ENCODE data around the gene GRPEL1. TPM values are rescaled to one million over a fixed set of nuclear protein-coding genes. Genes with fewer than 3 reads are reported as not detected.

The GRPEL1 gene
- total RNA-seq, 1 experiment from 2014 or later = 78.2 TPM

DNA sequence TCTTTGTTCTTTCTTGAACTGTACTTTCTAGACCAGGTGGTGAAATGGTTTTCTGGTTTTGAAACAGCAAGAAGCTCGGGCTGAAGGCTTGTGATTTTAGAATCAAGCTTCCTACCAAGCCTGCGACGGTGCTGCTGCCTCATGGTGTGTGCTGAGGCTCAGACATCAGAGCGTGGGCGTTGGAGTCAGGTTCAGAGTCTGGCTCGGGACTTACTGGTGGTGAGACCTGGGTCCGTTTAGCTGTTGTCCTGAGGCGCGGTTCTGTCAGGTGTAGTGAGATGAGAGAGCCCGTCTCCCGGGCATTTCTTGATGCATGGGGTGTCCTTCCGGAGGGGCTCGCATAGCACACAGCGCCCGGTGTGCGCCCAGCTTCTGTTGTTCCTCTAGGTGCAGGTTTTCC lies 44.4 kb downstream of the GRPEL1 start:
- H3K9me3 ChIP-seq (ENCODE audit: low read depth, low read length, poor library complexity, severe bottlenecking) = no peaks in the 10 kb centered on the region
- H3K27ac ChIP-seq (ENCODE audit: low read depth, low read length, poor library complexity, severe bottlenecking) = no peak overlapping the region
- BruUV-seq (replicated peaks) = no TSS peak
- no peak overlapping the region for H3K4me3 ChIP-seq (ENCODE audit: low read depth, low read length, poor library complexity, severe bottlenecking)
- no peak for TF ChIP-seq EZH2 (IDR thresholded peaks at IDR 0.05; ENCODE audit: borderline replicate concordance, low read depth, low read length, poor library complexity, severe bottlenecking)
- TF ChIP-seq, protein P1, sequence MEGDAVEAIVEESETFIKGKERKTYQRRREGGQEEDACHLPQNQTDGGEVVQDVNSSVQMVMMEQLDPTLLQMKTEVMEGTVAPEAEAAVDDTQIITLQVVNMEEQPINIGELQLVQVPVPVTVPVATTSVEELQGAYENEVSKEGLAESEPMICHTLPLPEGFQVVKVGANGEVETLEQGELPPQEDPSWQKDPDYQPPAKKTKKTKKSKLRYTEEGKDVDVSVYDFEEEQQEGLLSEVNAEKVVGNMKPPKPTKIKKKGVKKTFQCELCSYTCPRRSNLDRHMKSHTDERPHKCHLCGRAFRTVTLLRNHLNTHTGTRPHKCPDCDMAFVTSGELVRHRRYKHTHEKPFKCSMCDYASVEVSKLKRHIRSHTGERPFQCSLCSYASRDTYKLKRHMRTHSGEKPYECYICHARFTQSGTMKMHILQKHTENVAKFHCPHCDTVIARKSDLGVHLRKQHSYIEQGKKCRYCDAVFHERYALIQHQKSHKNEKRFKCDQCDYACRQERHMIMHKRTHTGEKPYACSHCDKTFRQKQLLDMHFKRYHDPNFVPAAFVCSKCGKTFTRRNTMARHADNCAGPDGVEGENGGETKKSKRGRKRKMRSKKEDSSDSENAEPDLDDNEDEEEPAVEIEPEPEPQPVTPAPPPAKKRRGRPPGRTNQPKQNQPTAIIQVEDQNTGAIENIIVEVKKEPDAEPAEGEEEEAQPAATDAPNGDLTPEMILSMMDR (conservative IDR thresholded peaks at IDR 0.05; ENCODE audit: low read depth, low read length) = no peak
- CTCF ChIA-PET = no interaction called here
- intact Hi-C loops (cut with micrococcal nuclease; ENCODE audit: unreplicated experiment) = no loop called here
- peaks cover 3% of the 10 kb centered on the region for H3K36me3 ChIP-seq (ENCODE audit: insufficient read depth, low read length, poor library complexity, severe bottlenecking)
- no peaks in the 10 kb centered on the region for H3K4me1 ChIP-seq (ENCODE audit: insufficient read depth, low read length, poor library complexity, severe bottlenecking)
- no peaks in the 10 kb centered on the region for H3K27me3 ChIP-seq (replicated peaks; ENCODE audit: insufficient read depth, low read depth, low read length, poor library complexity)
- POLR2A ChIA-PET (ENCODE audit: low non-redundant PET) = no interaction called here
- DNase-seq (ENCODE audit: low spot score) = no peak

DNA sequence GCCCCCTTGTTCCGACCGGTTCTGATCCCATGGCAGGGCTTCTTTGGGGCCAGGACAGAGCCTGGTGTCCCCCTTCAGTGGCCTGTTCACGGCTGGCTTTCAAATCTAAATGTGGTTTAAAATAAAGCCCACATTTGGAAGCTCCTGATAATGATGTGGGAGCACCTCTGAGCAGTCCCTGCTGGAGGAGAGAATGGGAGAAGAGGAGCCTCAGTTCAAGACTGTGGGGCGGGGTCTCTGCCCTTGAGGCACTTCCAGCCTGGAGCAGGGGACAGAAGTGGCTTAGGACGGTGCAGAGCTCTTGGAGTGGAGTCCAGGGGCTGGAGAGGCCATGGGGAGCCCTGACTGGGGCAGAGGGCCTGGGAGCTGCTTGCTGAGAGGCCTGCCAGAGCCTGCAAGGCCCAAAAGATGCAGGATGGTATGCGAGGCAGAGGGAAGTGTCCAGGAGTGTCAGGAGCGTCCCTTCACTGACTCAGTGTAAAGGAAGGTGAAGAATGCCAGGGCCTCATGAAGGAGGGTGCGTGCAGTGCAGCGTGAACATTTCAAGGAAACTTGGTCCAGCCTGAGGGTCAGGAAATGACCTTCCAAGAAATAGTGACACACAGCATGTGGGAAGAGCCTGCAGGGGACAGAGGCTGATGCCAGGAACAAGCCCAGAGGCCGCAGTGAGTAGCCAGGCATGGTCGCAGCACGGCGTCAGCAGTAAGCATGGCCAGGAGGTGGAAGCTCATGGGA lies 45.8 kb downstream of the GRPEL1 start:
- Histone ChIP-seq H3K27ac (ENCODE audit: low read depth, low read length, poor library complexity, severe bottlenecking) (no peak overlapping the region), H3K27me3 (replicated peaks; ENCODE audit: insufficient read depth, low read depth, low read length, poor library complexity) (no peaks in the 10 kb centered on the region), H3K36me3 (ENCODE audit: insufficient read depth, low read length, poor library complexity, severe bottlenecking) (peaks cover under 1% of the 10 kb centered on the region), H3K9me3 (ENCODE audit: low read depth, low read length, poor library complexity, severe bottlenecking) (no peaks in the 10 kb centered on the region), H3K4me1 (ENCODE audit: insufficient read depth, low read length, poor library complexity, severe bottlenecking) (no peaks in the 10 kb centered on the region), H3K4me3 (ENCODE audit: low read depth, low read length, poor library complexity, severe bottlenecking) (no peak overlapping the region)
- TF ChIP-seq, protein P1 (conservative IDR thresholded peaks at IDR 0.05; ENCODE audit: low read depth, low read length) = no peak
- no peak for TF ChIP-seq EZH2 (IDR thresholded peaks at IDR 0.05; ENCODE audit: borderline replicate concordance, low read depth, low read length, poor library complexity, severe bottlenecking)
- CTCF ChIA-PET = no interaction called here
- POLR2A ChIA-PET (ENCODE audit: low non-redundant PET) = no interaction called here
- no peak for DNase-seq (ENCODE audit: low spot score)
- no TSS peak for BruUV-seq (replicated peaks)
- intact Hi-C loops (cut with micrococcal nuclease; ENCODE audit: unreplicated experiment) = no loop called here

DNA sequence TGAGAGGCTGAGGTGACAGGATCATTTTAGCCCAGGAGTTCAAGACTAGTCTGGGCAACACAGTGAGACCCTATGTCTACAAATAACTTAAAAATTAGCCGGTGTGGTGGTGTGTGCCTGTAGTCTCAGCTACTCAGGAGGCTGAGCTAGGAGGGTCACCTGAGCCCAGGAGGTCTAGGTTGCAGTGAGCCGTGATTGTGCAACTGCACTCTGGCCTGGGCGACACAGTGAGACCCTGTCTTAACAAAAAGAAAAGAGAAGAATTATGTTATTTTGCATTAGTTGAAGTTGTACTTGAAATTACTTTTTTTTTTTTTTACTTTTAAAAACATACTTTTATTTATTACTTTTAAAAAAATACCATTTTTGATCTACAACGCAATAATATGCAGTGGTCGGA lies 46.5 kb downstream of the GRPEL1 start:
- CTCF ChIA-PET = no interaction called here
- no peak for TF ChIP-seq EZH2 (IDR thresholded peaks at IDR 0.05; ENCODE audit: borderline replicate concordance, low read depth, low read length, poor library complexity, severe bottlenecking)
- TF ChIP-seq, protein P1 (conservative IDR thresholded peaks at IDR 0.05; ENCODE audit: low read depth, low read length) = no peak
- Histone ChIP-seq H3K4me3 (ENCODE audit: low read depth, low read length, poor library complexity, severe bottlenecking) (no peak overlapping the region), H3K9me3 (ENCODE audit: low read depth, low read length, poor library complexity, severe bottlenecking) (no peaks in the 10 kb centered on the region), H3K4me1 (ENCODE audit: insufficient read depth, low read length, poor library complexity, severe bottlenecking) (no peaks in the 10 kb centered on the region), H3K36me3 (ENCODE audit: insufficient read depth, low read length, poor library complexity, severe bottlenecking) (no peaks in the 10 kb centered on the region), H3K27ac (ENCODE audit: low read depth, low read length, poor library complexity, severe bottlenecking) (no peak overlapping the region), H3K27me3 (replicated peaks; ENCODE audit: insufficient read depth, low read depth, low read length, poor library complexity) (no peaks in the 10 kb centered on the region)
- POLR2A ChIA-PET (ENCODE audit: low non-redundant PET) = no interaction called here
- intact Hi-C loops (cut with micrococcal nuclease; ENCODE audit: unreplicated experiment) = no loop called here
- no TSS peak for BruUV-seq (replicated peaks)
- no peak for DNase-seq (ENCODE audit: low spot score)
